PC-3 (cell line): ENCODE measurements around the gene PPARGC1A. TPM values are rescaled to one million over a fixed set of nuclear protein-coding genes. Genes with fewer than 3 reads are reported as not detected.

Experiments used
- ATAC-seq: fragments of 200-7000 bp; cut with Tn5 transposase; 2 replicates; pipeline ENCODE4 v1.9.1; 2020; ENCODE audit warnings: mild to moderate bottlenecking, moderate library complexity
- Bru-seq: library from RNA; stranded (reverse); fragments of 400-500 nt; gene quantifications from one replicate; lab custom pipeline; 2021; lab: Mats Ljungman, UMichigan
- BruChase-seq, 2 experiments: library from RNA; stranded (reverse); fragments of 400-500 nt; gene quantifications; one replicate each; lab custom pipeline; 2021; lab: Mats Ljungman, UMichigan
- BruUV-seq: library from RNA; stranded (reverse); fragments of 400-500 nt; replicated peaks from 2 replicates; lab custom pipeline; 2021; lab: Mats Ljungman, UMichigan
- CTCF ChIA-PET: fragments of 300-600 bp; sonication (Branson Sonifier 250); formaldehyde crosslinking; loops from one replicate; lab custom pipeline; 2022; ENCODE audit warnings: antibody characterized with exemption; lab: Charles Lee
- POLR2A ChIA-PET: fragments of 300-600 bp; sonication (Branson Sonifier 250); formaldehyde crosslinking; loops from one replicate; lab custom pipeline; 2022; ENCODE audit warnings: antibody characterized with exemption; ENCODE audit not compliant: unreplicated experiment; lab: Charles Lee
- DNase-seq: peaks from one replicate; pipeline ENCODE4 v3.0.0-alpha.2; 2015
- H2AFZ ChIP-seq: fragments of 300-600 bp; sonication (generic); 2 replicates; pipeline ENCODE4 v1.6.0; 2016; ENCODE audit warnings: antibody characterized with exemption, low read length
- H3F3A ChIP-seq: fragments of 300-600 bp; sonication (generic); one replicate; pipeline ENCODE4 v1.6.0; 2017; ENCODE audit warnings: antibody characterized with exemption, low read length, control low read depth, mild to moderate bottlenecking; ENCODE audit not compliant: unreplicated experiment
- H3K27ac ChIP-seq: fragments of 300-600 bp; sonication (generic); 2 replicates; pipeline ENCODE4 v1.5.1; 2016; ENCODE audit warnings: mild to moderate bottlenecking, low read length
- H3K27me3 ChIP-seq: fragments of 300-600 bp; sonication (generic); 2 replicates; pipeline ENCODE4 v1.6.1; 2016; ENCODE audit warnings: low read length, mixed read lengths
- H3K36me3 ChIP-seq: fragments of 300-600 bp; sonication (generic); 2 replicates; pipeline ENCODE4 v1.6.1; 2016; ENCODE audit warnings: low read depth, mixed run types, low read length, mixed read lengths
- H3K4me1 ChIP-seq: fragments of 300-600 bp; sonication (generic); 2 replicates; pipeline ENCODE4 v1.5.1; 2016; ENCODE audit warnings: low read length; ENCODE audit not compliant: insufficient read depth
- H3K4me2 ChIP-seq: fragments of 300-600 bp; sonication (generic); 2 replicates; pipeline ENCODE4 v1.6.0; 2016; ENCODE audit warnings: low read length
- H3K4me3 ChIP-seq: fragments of 300-600 bp; sonication (generic); 2 replicates; pipeline ENCODE4 v1.5.1; 2016; ENCODE audit warnings: mild to moderate bottlenecking, low read length, mixed read lengths
- H3K79me2 ChIP-seq: fragments of 300-600 bp; sonication (generic); 2 replicates; pipeline ENCODE4 v1.6.1; 2017; ENCODE audit warnings: low read length, mixed read lengths
- H3K9ac ChIP-seq: fragments of 300-600 bp; sonication (generic); 2 replicates; pipeline ENCODE4 v1.6.0; 2016; ENCODE audit warnings: mild to moderate bottlenecking, low read length
- H3K9me2 ChIP-seq: fragments of 300-600 bp; sonication (generic); replicated peaks from 2 replicates; pipeline ENCODE4 v1.6.1; 2016; ENCODE audit warnings: mixed run types, low read length, mixed read lengths
- H3K9me3 ChIP-seq: fragments of 300-600 bp; sonication (generic); 2 replicates; pipeline ENCODE4 v1.6.1; 2016; ENCODE audit warnings: low read length, mixed read lengths
- H4K20me1 ChIP-seq: fragments of 300-600 bp; sonication (generic); 2 replicates; pipeline ENCODE4 v1.6.1; 2016; ENCODE audit warnings: low read length, mixed read lengths
- EZH2 ChIP-seq: fragments of 300-600 bp; sonication (generic); IDR thresholded peaks from one replicate; pipeline ENCODE4 v1.6.1; 2017; ENCODE audit warnings: antibody characterized with exemption, mild to moderate bottlenecking, low read length; ENCODE audit not compliant: unreplicated experiment
- EZH2phosphoT487 ChIP-seq: fragments of 300-600 bp; sonication (generic); IDR thresholded peaks from 2 replicates; pipeline ENCODE4 v1.6.1; 2018; ENCODE audit warnings: mild to moderate bottlenecking, antibody characterized with exemption, low read length, borderline replicate concordance
- intact Hi-C: fragments of 100-400 bp; cut with micrococcal nuclease; formaldehyde crosslinking; loops from 2 replicates; pipeline ENCODE4 v1.9.0; 2023
- long read RNA-seq: library from polyadenylated mRNA; unstranded; transcript quantifications from one replicate; pipeline ENCODE4 v2.0.0, GENCODE V29; 2021; ENCODE audit not compliant: unreplicated experiment
- total RNA-seq: library from RNA; depleted of rRNA; stranded (reverse); fragments of >200 nt; gene quantifications from 2 replicates; pipeline ENCODE4 v1.2.3, GENCODE V29; 2014; rRNA removed
- TF ChIP-seq, protein P1 (sequence below): fragments of 300-600 bp; sonication (generic); conservative IDR thresholded peaks from 2 replicates; pipeline ENCODE4 v1.5.1; 2017; ENCODE audit warnings: antibody characterized with exemption, low read depth, mild to moderate bottlenecking, low read length

PPARGC1A gene, protein sequence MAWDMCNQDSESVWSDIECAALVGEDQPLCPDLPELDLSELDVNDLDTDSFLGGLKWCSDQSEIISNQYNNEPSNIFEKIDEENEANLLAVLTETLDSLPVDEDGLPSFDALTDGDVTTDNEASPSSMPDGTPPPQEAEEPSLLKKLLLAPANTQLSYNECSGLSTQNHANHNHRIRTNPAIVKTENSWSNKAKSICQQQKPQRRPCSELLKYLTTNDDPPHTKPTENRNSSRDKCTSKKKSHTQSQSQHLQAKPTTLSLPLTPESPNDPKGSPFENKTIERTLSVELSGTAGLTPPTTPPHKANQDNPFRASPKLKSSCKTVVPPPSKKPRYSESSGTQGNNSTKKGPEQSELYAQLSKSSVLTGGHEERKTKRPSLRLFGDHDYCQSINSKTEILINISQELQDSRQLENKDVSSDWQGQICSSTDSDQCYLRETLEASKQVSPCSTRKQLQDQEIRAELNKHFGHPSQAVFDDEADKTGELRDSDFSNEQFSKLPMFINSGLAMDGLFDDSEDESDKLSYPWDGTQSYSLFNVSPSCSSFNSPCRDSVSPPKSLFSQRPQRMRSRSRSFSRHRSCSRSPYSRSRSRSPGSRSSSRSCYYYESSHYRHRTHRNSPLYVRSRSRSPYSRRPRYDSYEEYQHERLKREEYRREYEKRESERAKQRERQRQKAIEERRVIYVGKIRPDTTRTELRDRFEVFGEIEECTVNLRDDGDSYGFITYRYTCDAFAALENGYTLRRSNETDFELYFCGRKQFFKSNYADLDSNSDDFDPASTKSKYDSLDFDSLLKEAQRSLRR
- total RNA-seq (not detected in 2 replicates), Bru-seq, nascent RNA (percentile 8 among the genes with signal in this experiment), BruChase-seq, experiment 1, labeled RNA remaining after a 6-hour chase (percentile 10 among the genes with signal in this experiment), BruChase-seq, experiment 2, labeled RNA remaining after a 2-hour chase (percentile 11 among the genes with signal in this experiment)
- long read RNA-seq = 0 reads

DNA sequence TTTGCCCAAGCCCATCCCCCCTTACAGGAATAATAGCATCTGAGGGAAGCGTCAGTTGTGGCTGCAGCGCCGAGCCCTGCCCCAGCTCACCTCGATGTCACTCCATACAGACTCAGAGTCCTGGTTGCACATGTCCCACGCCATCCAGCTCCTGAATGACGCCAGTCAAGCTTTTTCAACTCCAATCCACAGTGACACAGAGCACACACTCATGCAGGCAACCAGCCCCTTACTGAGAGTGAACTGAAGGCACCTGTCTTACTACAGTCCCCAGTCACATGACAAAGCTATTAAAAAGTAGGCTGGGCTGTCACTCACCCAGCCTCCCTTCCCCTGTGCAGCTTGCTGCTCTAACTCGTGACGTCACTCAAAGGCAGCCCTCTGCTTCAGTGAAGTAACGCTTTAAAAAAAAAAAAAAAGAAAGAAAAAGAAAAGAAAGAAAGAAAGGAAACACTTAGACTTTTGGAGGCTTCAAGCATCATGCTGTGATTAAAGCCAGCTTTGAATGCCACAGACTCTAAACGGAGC is at the start of gene PPARGC1A:
Gene PPARGC1A, minus strand, starts transcription at position 234 of the 528 bp plus-strand sequence. Its CDS starts 90 bp downstream, at position 144.
- no TSS peak for BruUV-seq
- Histone ChIP-seq H3K79me2 (no peaks in the 10 kb centered on the region), H3K4me3 (peak within 1 kb of the TSS; percentile 46), H4K20me1 (no peaks in the 10 kb centered on the region), H3K9me2 (no peaks in the 10 kb centered on the region), H3K4me2 (peak within 1 kb of the TSS; percentile 62), H3K9ac (no peak within 1 kb of the TSS), H3K36me3 (no peaks in the 10 kb centered on the region), H3K9me3 (no peaks in the 10 kb centered on the region), H3K27ac (no peak within 1 kb of the TSS), H2AFZ (no peak within 1 kb of the TSS), H3K27me3 (0 out of 2 replicates have a peak, but pooled peaks cover 17% of the 10 kb centered on the region), H3K4me1 (no peaks in the 10 kb centered on the region), H3F3A (no peaks in the 10 kb centered on the region)
- no peak for TF ChIP-seq EZH2
- TF ChIP-seq EZH2phosphoT487 = no peak
- TF ChIP-seq, protein P1, sequence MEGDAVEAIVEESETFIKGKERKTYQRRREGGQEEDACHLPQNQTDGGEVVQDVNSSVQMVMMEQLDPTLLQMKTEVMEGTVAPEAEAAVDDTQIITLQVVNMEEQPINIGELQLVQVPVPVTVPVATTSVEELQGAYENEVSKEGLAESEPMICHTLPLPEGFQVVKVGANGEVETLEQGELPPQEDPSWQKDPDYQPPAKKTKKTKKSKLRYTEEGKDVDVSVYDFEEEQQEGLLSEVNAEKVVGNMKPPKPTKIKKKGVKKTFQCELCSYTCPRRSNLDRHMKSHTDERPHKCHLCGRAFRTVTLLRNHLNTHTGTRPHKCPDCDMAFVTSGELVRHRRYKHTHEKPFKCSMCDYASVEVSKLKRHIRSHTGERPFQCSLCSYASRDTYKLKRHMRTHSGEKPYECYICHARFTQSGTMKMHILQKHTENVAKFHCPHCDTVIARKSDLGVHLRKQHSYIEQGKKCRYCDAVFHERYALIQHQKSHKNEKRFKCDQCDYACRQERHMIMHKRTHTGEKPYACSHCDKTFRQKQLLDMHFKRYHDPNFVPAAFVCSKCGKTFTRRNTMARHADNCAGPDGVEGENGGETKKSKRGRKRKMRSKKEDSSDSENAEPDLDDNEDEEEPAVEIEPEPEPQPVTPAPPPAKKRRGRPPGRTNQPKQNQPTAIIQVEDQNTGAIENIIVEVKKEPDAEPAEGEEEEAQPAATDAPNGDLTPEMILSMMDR = no peak
- CTCF ChIA-PET = no interaction called here
- no peak for ATAC-seq
- no peak for DNase-seq
- POLR2A ChIA-PET = no interaction called here
- intact Hi-C loops = no loop called here

DNA sequence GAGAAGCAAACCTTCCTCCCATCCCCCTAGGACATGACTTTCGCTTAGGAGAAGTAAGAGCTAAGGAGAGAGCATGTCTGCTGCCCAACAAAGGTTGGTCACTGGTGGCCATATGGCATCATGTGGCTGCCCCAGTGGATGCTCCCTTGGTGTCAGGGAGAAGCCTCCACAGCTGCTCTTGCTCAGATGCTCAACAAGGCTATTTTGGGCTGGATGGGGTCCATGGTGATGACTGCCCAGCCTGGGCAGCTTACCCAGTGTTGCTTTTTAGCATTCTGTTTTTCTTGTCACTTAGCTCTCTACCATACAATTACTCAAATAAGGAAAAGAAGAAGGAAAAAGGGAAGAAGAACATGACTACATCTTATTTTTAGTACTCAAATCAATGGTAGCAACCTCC is 48.9 kb upstream of the PPARGC1A start:
- Histone ChIP-seq H3K27ac (no peak overlapping the region), H4K20me1 (no peaks in the 10 kb centered on the region), H3K9me2 (no peaks in the 10 kb centered on the region), H3K79me2 (no peaks in the 10 kb centered on the region), H3K27me3 (no peaks in the 10 kb centered on the region), H3F3A (no peaks in the 10 kb centered on the region), H3K36me3 (no peaks in the 10 kb centered on the region), H3K9me3 (no peaks in the 10 kb centered on the region), H3K9ac (no peak overlapping the region), H2AFZ (no peak overlapping the region), H3K4me2 (no peak overlapping the region), H3K4me3 (no peak overlapping the region), H3K4me1 (no peaks in the 10 kb centered on the region)
- BruUV-seq = no TSS peak
- POLR2A ChIA-PET = no interaction called here
- CTCF ChIA-PET = no interaction called here
- DNase-seq (no peak), ATAC-seq (no peak)
- intact Hi-C loops = no loop called here
- TF ChIP-seq EZH2phosphoT487 (no peak), EZH2 (no peak)
- TF ChIP-seq, protein P1 = no peak
